Trophoblast cell (in vitro differentiated cells and primary cell): ENCODE data around the gene DISP2.

Source experiments
- DNase-seq, 2 donors: peaks; one replicate each; pipeline ENCODE4 v3.0.0-alpha.2; 2016
- H2AFZ ChIP-seq: 2 replicates; pipeline ENCODE4 v1.6.1; 2013; ENCODE audit warnings: low read length, moderate library complexity, mild to moderate bottlenecking; ENCODE audit not compliant: insufficient read depth, poor library complexity
- H2AK5ac ChIP-seq: 2 replicates; pipeline ENCODE4 v1.6.1; 2013; ENCODE audit warnings: mild to moderate bottlenecking, low read length
- H2BK120ac ChIP-seq: 2 replicates; pipeline ENCODE4 v1.6.1; 2013; ENCODE audit warnings: low read length, mild to moderate bottlenecking, moderate library complexity; ENCODE audit not compliant: insufficient read depth, poor library complexity
- H2BK12ac ChIP-seq: 2 replicates; pipeline ENCODE4 v1.6.1; 2013; ENCODE audit warnings: mild to moderate bottlenecking, low read length, moderate library complexity
- H2BK5ac ChIP-seq: 2 replicates; pipeline ENCODE4 v1.6.1; 2013; ENCODE audit warnings: low read length, low read depth, moderate library complexity, mild to moderate bottlenecking; ENCODE audit not compliant: poor library complexity
- H3K14ac ChIP-seq: 2 replicates; pipeline ENCODE4 v1.6.1; 2013; ENCODE audit warnings: mild to moderate bottlenecking, low read length
- H3K18ac ChIP-seq: 2 replicates; pipeline ENCODE4 v1.6.1; 2013; ENCODE audit warnings: mild to moderate bottlenecking, low read length
- H3K23ac ChIP-seq: 2 replicates; pipeline ENCODE4 v1.6.1; 2013; ENCODE audit warnings: low read length
- H3K27ac ChIP-seq: 2 replicates; pipeline ENCODE4 v1.5.1; 2013; ENCODE audit warnings: low read depth, mild to moderate bottlenecking, inconsistent platforms, low read length, moderate library complexity
- H3K27me3 ChIP-seq: 2 replicates; pipeline ENCODE4 v1.6.1; 2013; ENCODE audit warnings: inconsistent platforms, mild to moderate bottlenecking, low read length, moderate library complexity; ENCODE audit not compliant: insufficient read depth
- H3K36me3 ChIP-seq, 2 experiments: 1 replicate in 1 of 2; 2 replicates in 1 of 2; pipeline ENCODE4 v1.6.1; 2013; ENCODE audit warnings: low read length in 2 of 2, mild to moderate bottlenecking in 2 of 2, moderate library complexity in 1 of 2; ENCODE audit not compliant: insufficient read depth in 2 of 2, control insufficient read depth in 1 of 2
- H3K4ac ChIP-seq: 2 replicates; pipeline ENCODE4 v1.6.1; 2013; ENCODE audit warnings: low read depth, mild to moderate bottlenecking, low read length, moderate library complexity
- H3K4me1 ChIP-seq, 2 experiments: 1 replicate in 1 of 2; 2 replicates in 1 of 2; pipeline ENCODE4 v1.6.1; 2013; ENCODE audit warnings: low read length in 2 of 2, mild to moderate bottlenecking in 2 of 2, moderate library complexity in 1 of 2; ENCODE audit not compliant: insufficient read depth in 2 of 2, control insufficient read depth in 1 of 2
- H3K4me2 ChIP-seq: 2 replicates; pipeline ENCODE4 v1.6.1; 2013; ENCODE audit warnings: inconsistent platforms, mild to moderate bottlenecking, low read length, moderate library complexity
- H3K4me3 ChIP-seq: 2 replicates; pipeline ENCODE4 v1.5.1; 2013; ENCODE audit warnings: mild to moderate bottlenecking, low read depth, low read length, inconsistent platforms
- H3K79me1 ChIP-seq: one replicate; pipeline ENCODE4 v1.6.1; 2013; ENCODE audit warnings: low read length
- H3K79me2 ChIP-seq: 2 replicates; pipeline ENCODE4 v1.6.1; 2013; ENCODE audit warnings: low read length, mild to moderate bottlenecking; ENCODE audit not compliant: control insufficient read depth, insufficient read depth, poor library complexity
- H3K9ac ChIP-seq: 2 replicates; pipeline ENCODE4 v1.6.1; 2013; ENCODE audit warnings: mild to moderate bottlenecking, low read length
- H3K9me3 ChIP-seq: 2 replicates; pipeline ENCODE4 v1.6.1; 2013; ENCODE audit warnings: low read depth, mild to moderate bottlenecking, control low read depth, inconsistent platforms, low read length; ENCODE audit not compliant: insufficient read depth
- H4K12ac ChIP-seq: 2 replicates; pipeline ENCODE4 v1.6.1; 2013; ENCODE audit warnings: low read depth, mild to moderate bottlenecking, low read length, moderate library complexity
- H4K8ac ChIP-seq: 2 replicates; pipeline ENCODE4 v1.6.1; 2013; ENCODE audit warnings: low read depth, mild to moderate bottlenecking, low read length, moderate library complexity
- H4K91ac ChIP-seq: one replicate; pipeline ENCODE4 v1.6.1; 2013; ENCODE audit warnings: low read depth, mild to moderate bottlenecking, low read length, moderate library complexity
- WGBS: extraction: QIAGEN DNeasy Blood & Tissue Kit; methylation state at CpG from one replicate; pipeline ENCODE4 v1.1.7; 2013; ENCODE audit warnings: missing lambda C conversion rate; ENCODE audit not compliant: insufficient read length, insufficient coverage; ENCODE audit errors: extremely low coverage; 5-methylcytosine and 5-hydroxymethylcytosine counted together

The DISP2 gene

GRCh38 chr15:40325700-40326099, 32.3 kb upstream of the DISP2 start:
- Histone ChIP-seq H3K4ac (no peak overlapping the region), H3K4me3 (no peak overlapping the region), H3K23ac (no peak overlapping the region), H2AFZ (no peak overlapping the region), H2AK5ac (no peak overlapping the region), H3K4me1 (peaks cover 41 to 58% of the 10 kb centered on the region in 2 experiments), H3K79me2 (peaks cover 4% of the 10 kb centered on the region), H2BK120ac (no peak overlapping the region), H2BK5ac (no peak overlapping the region), H3K27me3 (no peaks in the 10 kb centered on the region), H4K8ac (no peak overlapping the region), H3K79me1 (peaks cover 49% of the 10 kb centered on the region), H3K9ac (no peak overlapping the region), H4K12ac (no peak overlapping the region), H3K4me2 (no peak overlapping the region), H4K91ac (no peak overlapping the region), H3K14ac (no peak overlapping the region), H2BK12ac (no peak overlapping the region), H3K9me3 (no peaks in the 10 kb centered on the region), H3K18ac (no peak overlapping the region), H3K36me3 (peaks cover 0 to 2% of the 10 kb centered on the region in 2 experiments), H3K27ac (no peak overlapping the region)
- DNase-seq: no peak
- no CpG with 5 or more reads among the region's 2 CpGs for WGBS

- H3K4me3 ChIP-seq: no peak overlapping the region
- H4K12ac ChIP-seq: peak overlapping the region; percentile 32
- H3K79me1 ChIP-seq: peaks cover 49% of the 10 kb centered on the region
- peak overlapping the region; percentile 63 for H3K14ac ChIP-seq
- peak overlapping the region; percentile 93 for H2BK12ac ChIP-seq
- peak overlapping the region; percentile 75 for H4K8ac ChIP-seq
- WGBS: no CpG with 5 or more reads among the region's 6 CpGs
- no peak for DNase-seq
- H2AFZ ChIP-seq: no peak overlapping the region
- H3K4me1 ChIP-seq: peaks cover 39 to 61% of the 10 kb centered on the region in 2 experiments
- H3K27me3 ChIP-seq: no peaks in the 10 kb centered on the region
- no peaks in the 10 kb centered on the region for H3K9me3 ChIP-seq
- peak overlapping the region; percentile 21 for H3K4me2 ChIP-seq
- peaks cover 4% of the 10 kb centered on the region for H3K79me2 ChIP-seq
- peak overlapping the region; percentile 96 for H2BK120ac ChIP-seq
- H2AK5ac ChIP-seq: peak overlapping the region; percentile 53
- no peak overlapping the region for H3K9ac ChIP-seq
- peak overlapping the region; percentile 92 for H3K27ac ChIP-seq
- H3K18ac ChIP-seq: peak overlapping the region; percentile 77
- peak overlapping the region; percentile 89 for H2BK5ac ChIP-seq
- no peak overlapping the region for H3K23ac ChIP-seq
- peaks cover 0 to 8% of the 10 kb centered on the region in 2 experiments for H3K36me3 ChIP-seq
- peak overlapping the region; percentile 18 for H3K4ac ChIP-seq
- peak overlapping the region; percentile 90 for H4K91ac ChIP-seq
Measured at GRCh38 chr15:40327457-40327856, 30.6 kb upstream of the DISP2 start.

- Histone ChIP-seq H3K9ac (no peak overlapping the region), H4K12ac (no peak overlapping the region), H2AFZ (no peak overlapping the region), H2AK5ac (no peak overlapping the region), H3K4me2 (peak overlapping the region; percentile 54), H3K14ac (peak overlapping the region; percentile 18), H3K18ac (no peak overlapping the region), H3K79me1 (peaks cover 45% of the 10 kb centered on the region), H3K79me2 (peaks cover 4% of the 10 kb centered on the region), H3K27me3 (no peaks in the 10 kb centered on the region), H2BK120ac (peak overlapping the region; percentile 84), H3K9me3 (no peaks in the 10 kb centered on the region), H2BK12ac (peak overlapping the region; percentile 12), H3K4me3 (no peak overlapping the region), H3K36me3 (peaks cover 0 to 8% of the 10 kb centered on the region in 2 experiments), H3K23ac (no peak overlapping the region), H3K4ac (peak overlapping the region; percentile 1), H3K4me1 (peaks cover 33 to 55% of the 10 kb centered on the region in 2 experiments), H3K27ac (peak overlapping the region; percentile 93), H4K8ac (peak overlapping the region; percentile 5), H2BK5ac (peak overlapping the region; percentile 75), H4K91ac (peak overlapping the region; percentile 75)
- DNase-seq: no peak
- no CpG with 5 or more reads among the region's 3 CpGs for WGBS
Measured at GRCh38 chr15:40328176-40328575, 29.8 kb upstream of the DISP2 start.

DNA sequence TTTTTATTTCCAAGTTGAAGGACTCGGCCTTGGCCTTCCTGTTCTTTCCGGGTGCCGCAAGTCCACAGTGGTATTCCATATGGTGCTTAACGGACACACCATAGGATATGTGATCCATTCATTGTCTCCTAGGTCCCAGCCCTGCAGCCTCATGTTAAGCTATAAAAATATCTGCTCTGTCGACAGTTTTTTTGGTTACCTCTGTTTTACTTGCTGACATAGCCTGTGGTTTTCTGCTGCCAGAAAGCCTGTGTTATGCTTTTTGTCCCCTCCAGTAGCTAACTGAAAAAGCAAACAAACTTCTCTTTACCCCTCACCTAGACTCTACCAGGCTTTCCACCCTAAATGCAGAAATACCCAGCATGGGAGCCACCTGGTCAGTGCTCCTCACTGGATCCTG, 29.3 kb upstream of the DISP2 start:
- H3K27me3 ChIP-seq: no peaks in the 10 kb centered on the region
- no peak overlapping the region for H4K12ac ChIP-seq
- peak overlapping the region; percentile 75 for H2BK5ac ChIP-seq
- H3K27ac ChIP-seq: peak overlapping the region; percentile 93
- H2BK120ac ChIP-seq: peak overlapping the region; percentile 84
- H3K9ac ChIP-seq: no peak overlapping the region
- H3K18ac ChIP-seq: peak overlapping the region; percentile 30
- H2AFZ ChIP-seq: no peak overlapping the region
- peak overlapping the region; percentile 36 for H2AK5ac ChIP-seq
- H4K8ac ChIP-seq: peak overlapping the region; percentile 5
- H3K23ac ChIP-seq: no peak overlapping the region
- peak overlapping the region; percentile 1 for H3K4ac ChIP-seq
- H3K36me3 ChIP-seq: peaks cover 0 to 8% of the 10 kb centered on the region in 2 experiments
- no peak overlapping the region for H3K4me3 ChIP-seq
- peak overlapping the region; percentile 75 for H4K91ac ChIP-seq
- WGBS: no CpG with 5 or more reads among the region's 5 CpGs
- H3K4me1 ChIP-seq: peaks cover 36 to 57% of the 10 kb centered on the region in 2 experiments
- H3K79me2 ChIP-seq: peaks cover 5% of the 10 kb centered on the region
- H3K79me1 ChIP-seq: peaks cover 48% of the 10 kb centered on the region
- peak overlapping the region; percentile 12 for H2BK12ac ChIP-seq
- H3K14ac ChIP-seq: peak overlapping the region; percentile 18
- H3K9me3 ChIP-seq: no peaks in the 10 kb centered on the region
- DNase-seq: no peak
- peak overlapping the region; percentile 54 for H3K4me2 ChIP-seq
